ENCODE results near the gene VSTM1.

DNA sequence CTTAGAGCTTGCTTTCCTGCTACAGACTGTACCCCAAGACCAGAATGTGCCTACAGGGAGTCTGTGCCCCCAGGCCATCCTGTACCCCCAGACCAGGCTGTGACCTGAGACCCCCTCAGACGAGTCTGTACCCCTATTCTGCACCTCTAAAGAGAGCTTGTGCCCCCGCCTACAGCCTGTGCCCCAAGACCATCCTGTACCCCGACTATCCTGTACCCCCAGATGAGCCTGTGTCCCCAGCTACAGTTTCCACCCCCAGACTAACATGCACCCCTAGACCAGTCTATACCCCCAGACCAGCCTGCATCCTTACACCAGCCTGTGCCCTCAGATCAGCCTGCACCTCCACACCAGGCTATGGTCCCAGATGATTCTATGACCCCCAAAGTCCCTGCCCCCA, 70.2 kb downstream of the VSTM1 start:
- no peak for TF ChIP-seq JUN (IDR thresholded peaks at IDR 0.05; ENCODE audit: borderline replicate concordance, insufficient read depth, insufficient read length, low read depth)
- no peak for TF ChIP-seq POLR2A (IDR thresholded peaks at IDR 0.05; ENCODE audit: low read depth, low read length)
- TF ChIP-seq, protein P1, sequence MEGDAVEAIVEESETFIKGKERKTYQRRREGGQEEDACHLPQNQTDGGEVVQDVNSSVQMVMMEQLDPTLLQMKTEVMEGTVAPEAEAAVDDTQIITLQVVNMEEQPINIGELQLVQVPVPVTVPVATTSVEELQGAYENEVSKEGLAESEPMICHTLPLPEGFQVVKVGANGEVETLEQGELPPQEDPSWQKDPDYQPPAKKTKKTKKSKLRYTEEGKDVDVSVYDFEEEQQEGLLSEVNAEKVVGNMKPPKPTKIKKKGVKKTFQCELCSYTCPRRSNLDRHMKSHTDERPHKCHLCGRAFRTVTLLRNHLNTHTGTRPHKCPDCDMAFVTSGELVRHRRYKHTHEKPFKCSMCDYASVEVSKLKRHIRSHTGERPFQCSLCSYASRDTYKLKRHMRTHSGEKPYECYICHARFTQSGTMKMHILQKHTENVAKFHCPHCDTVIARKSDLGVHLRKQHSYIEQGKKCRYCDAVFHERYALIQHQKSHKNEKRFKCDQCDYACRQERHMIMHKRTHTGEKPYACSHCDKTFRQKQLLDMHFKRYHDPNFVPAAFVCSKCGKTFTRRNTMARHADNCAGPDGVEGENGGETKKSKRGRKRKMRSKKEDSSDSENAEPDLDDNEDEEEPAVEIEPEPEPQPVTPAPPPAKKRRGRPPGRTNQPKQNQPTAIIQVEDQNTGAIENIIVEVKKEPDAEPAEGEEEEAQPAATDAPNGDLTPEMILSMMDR (IDR thresholded peaks at IDR 0.05; ENCODE audit: extremely low read depth in 1 of 2, insufficient read depth in 1 of 2, low read depth in 1 of 2, low read length in 2 of 2): no peak
- TF ChIP-seq POLR2AphosphoS5 (IDR thresholded peaks at IDR 0.05; ENCODE audit: insufficient read depth, low read depth, low read length): no peak
- TF ChIP-seq, protein P2, sequence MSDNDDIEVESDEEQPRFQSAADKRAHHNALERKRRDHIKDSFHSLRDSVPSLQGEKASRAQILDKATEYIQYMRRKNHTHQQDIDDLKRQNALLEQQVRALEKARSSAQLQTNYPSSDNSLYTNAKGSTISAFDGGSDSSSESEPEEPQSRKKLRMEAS (IDR thresholded peaks at IDR 0.05; ENCODE audit: insufficient read depth, insufficient read length): no peak
- TF ChIP-seq MYC (IDR thresholded peaks at IDR 0.05; ENCODE audit: low read depth, low read length): no peak
- TF ChIP-seq EZH2 (IDR thresholded peaks at IDR 0.05; ENCODE audit: borderline replicate concordance, low read depth, low read length, severe bottlenecking): no peak
- no peak for TF ChIP-seq GATA2 (IDR thresholded peaks at IDR 0.05; ENCODE audit: insufficient read depth, insufficient read length, low read depth, low read length)
